Muscle of leg (tissue), 11 donors: ENCODE results near the gene ZP1. TPM values are rescaled to one million over a fixed set of nuclear protein-coding genes. Genes with fewer than 3 reads are reported as not detected.

Experiments used
- DNase-seq: peaks from one replicate; pipeline ENCODE4 v3.0.0; 2013
- H3K27ac ChIP-seq: one replicate; pipeline ENCODE4 v1.5.1; 2013; ENCODE audit warnings: mild to moderate bottlenecking, low read length, control low read depth
- H3K27me3 ChIP-seq: one replicate; pipeline ENCODE4 v1.6.1; 2013; ENCODE audit warnings: low read length; ENCODE audit not compliant: control insufficient read depth, insufficient read depth
- H3K36me3 ChIP-seq: one replicate; pipeline ENCODE4 v1.6.1; 2013; ENCODE audit warnings: low read length; ENCODE audit not compliant: control insufficient read depth, insufficient read depth
- H3K4me1 ChIP-seq: one replicate; pipeline ENCODE4 v1.6.1; 2013; ENCODE audit warnings: low read length; ENCODE audit not compliant: control insufficient read depth, insufficient read depth
- H3K4me3 ChIP-seq: one replicate; pipeline ENCODE4 v1.5.1; 2013; ENCODE audit warnings: low read length, control low read depth
- H3K9me3 ChIP-seq: replicated peaks from 2 replicates; pipeline ENCODE4 v1.6.1; 2013; ENCODE audit warnings: low read depth, low read length; ENCODE audit not compliant: control insufficient read depth
- WGBS: methylation state at CpG from one replicate; pipeline ENCODE4 v1.1.5; 2013; ENCODE audit warnings: missing lambda C conversion rate; ENCODE audit not compliant: insufficient coverage; 5-methylcytosine and 5-hydroxymethylcytosine counted together
- polyA plus RNA-seq, 8 donors: library from polyadenylated mRNA; unstranded; fragments of 120-200 nt; gene quantifications; one replicate each; pipeline versions ENCODE4 v1.2.1 to v1.2.3, GENCODE V29; 2013; ENCODE audit warnings: inconsistent platforms in 1 of 8, low replicate concordance in 1 of 8; ENCODE audit not compliant: insufficient read length in 8 of 8, insufficient read depth in 1 of 8
- total RNA-seq: library from RNA; stranded (reverse); fragments of 120-200 nt; gene quantifications from one replicate; pipeline ENCODE4 v1.2.4, GENCODE V29; 2013

The ZP1 gene
- total and polyA plus RNA-seq, 9 donors = 0.07 to 0.13 TPM; not detected in 7

- 83% methylated on average over 1 of the region's 4 CpGs for whole genome bisulfite sequencing
- Histone ChIP-seq H3K27me3 (no peaks in the 10 kb centered on the region), H3K27ac (no peak overlapping the region), H3K9me3 (no peaks in the 10 kb centered on the region), H3K36me3 (peaks cover 42% of the 10 kb centered on the region), H3K4me1 (peaks cover 44% of the 10 kb centered on the region), H3K4me3 (no peak overlapping the region)
- no peak for DNase-seq
These were observed 51.1 kb downstream of the ZP1 start for GRCh38 chr11:60918251-60918938.

DNA sequence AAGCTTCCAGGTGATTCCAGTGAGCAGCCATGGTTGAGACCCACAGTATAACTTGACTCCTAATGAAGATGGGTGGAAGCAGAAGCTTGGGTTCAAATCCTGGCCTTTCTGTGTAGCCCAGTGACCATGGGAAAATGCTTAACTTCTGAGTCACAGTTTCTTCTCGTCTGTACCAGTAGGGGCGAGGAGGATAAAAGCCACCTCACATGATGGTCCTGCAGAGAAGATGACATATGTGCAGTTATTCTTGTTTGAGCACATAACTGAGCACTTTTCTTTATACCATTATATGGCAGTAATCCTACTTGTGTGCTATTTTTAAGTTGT is 51.6 kb downstream of the ZP1 start:
- no CpG with 5 or more reads among the region's 2 CpGs for WGBS
- Histone ChIP-seq H3K36me3 (peaks cover 42% of the 10 kb centered on the region), H3K27ac (no peak overlapping the region), H3K9me3 (no peaks in the 10 kb centered on the region), H3K4me1 (peaks cover 45% of the 10 kb centered on the region), H3K4me3 (no peak overlapping the region), H3K27me3 (no peaks in the 10 kb centered on the region)
- no peak for DNase-seq

GRCh38 chr11:60919320-60919719 is 52.0 kb downstream of the ZP1 start:
- Histone ChIP-seq H3K27me3 (no peaks in the 10 kb centered on the region), H3K36me3 (peaks cover 42% of the 10 kb centered on the region), H3K4me3 (no peak overlapping the region), H3K9me3 (no peaks in the 10 kb centered on the region), H3K27ac (no peak overlapping the region), H3K4me1 (peaks cover 47% of the 10 kb centered on the region)
- DNase-seq = no peak
- WGBS = no CpG with 5 or more reads among the region's 1 CpG

DNA sequence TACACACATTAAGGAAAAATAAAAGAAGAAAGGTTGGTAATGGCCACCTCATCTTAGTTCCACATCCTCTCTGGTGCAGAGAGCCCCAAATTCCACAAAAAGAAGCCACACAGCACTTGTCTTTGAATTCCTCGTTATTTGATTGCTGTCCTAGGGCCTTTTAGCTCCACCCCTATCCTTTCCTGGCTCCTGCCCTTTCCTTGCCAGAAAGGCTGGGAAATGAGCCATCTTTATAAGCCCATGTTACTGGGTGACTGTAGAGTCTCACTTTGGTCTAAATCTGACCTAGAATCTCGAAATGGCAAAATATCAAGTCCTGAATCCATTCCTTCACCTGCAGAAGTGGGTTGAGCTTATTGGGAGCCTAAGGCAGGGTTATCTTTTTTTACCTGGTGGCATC is 52.6 kb downstream of the ZP1 start:
- H3K9me3 ChIP-seq = no peaks in the 10 kb centered on the region
- no peak for DNase-seq
- no peak overlapping the region for H3K4me3 ChIP-seq
- H3K27ac ChIP-seq = no peak overlapping the region
- H3K4me1 ChIP-seq = peaks cover 48% of the 10 kb centered on the region
- peaks cover 2% of the 10 kb centered on the region for H3K27me3 ChIP-seq
- H3K36me3 ChIP-seq = peaks cover 42% of the 10 kb centered on the region
- 80% methylated on average over 1 of the region's 2 CpGs for WGBS

DNA sequence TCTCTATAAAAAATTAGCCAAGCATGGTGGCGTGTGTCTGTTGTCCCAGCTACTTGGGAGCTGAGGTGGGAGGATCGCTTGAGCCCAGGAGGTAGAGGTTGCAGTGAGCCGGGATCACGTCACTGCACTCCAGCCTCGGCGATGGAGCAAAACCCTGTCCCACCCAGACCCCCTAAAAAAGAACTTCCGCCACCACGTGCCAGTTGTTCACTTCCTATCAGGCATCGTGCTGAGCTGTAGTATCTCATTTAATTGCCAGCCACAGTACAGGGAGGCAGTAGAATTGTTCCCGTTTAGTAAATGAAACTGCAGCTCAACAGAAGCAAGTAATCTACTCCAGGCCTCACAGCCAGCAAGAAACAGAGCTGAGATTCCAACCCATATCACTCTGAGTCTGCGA is 53.9 kb downstream of the ZP1 start:
- 68% methylated on average over 2 of the region's 11 CpGs for WGBS
- DNase-seq = no peak
- H3K4me1 ChIP-seq = peaks cover 47% of the 10 kb centered on the region
- H3K27ac ChIP-seq = no peak overlapping the region
- no peak overlapping the region for H3K4me3 ChIP-seq
- peaks cover 7% of the 10 kb centered on the region for H3K27me3 ChIP-seq
- H3K36me3 ChIP-seq = peaks cover 42% of the 10 kb centered on the region
- no peaks in the 10 kb centered on the region for H3K9me3 ChIP-seq

- Histone ChIP-seq H3K4me1 (peaks cover 42% of the 10 kb centered on the region), H3K9me3 (no peaks in the 10 kb centered on the region), H3K4me3 (no peak overlapping the region), H3K36me3 (peaks cover 45% of the 10 kb centered on the region), H3K27ac (no peak overlapping the region), H3K27me3 (peaks cover 7% of the 10 kb centered on the region)
- DNase-seq = no peak
- 53% methylated on average over 22 of the region's 23 CpGs for WGBS
These were observed 54.5 kb downstream of the ZP1 start for GRCh38 chr11:60921777-60922335.

GRCh38 chr11:60922906-60923305 is 55.6 kb downstream of the ZP1 start:
- peaks cover 55% of the 10 kb centered on the region for H3K36me3 ChIP-seq
- DNase-seq = no peak
- H3K27ac ChIP-seq = no peak overlapping the region
- H3K27me3 ChIP-seq = peaks cover 7% of the 10 kb centered on the region
- no peak overlapping the region for H3K4me3 ChIP-seq
- 77% methylated on average over 4 of the region's 6 CpGs for WGBS
- H3K4me1 ChIP-seq = peaks cover 37% of the 10 kb centered on the region
- H3K9me3 ChIP-seq = no peaks in the 10 kb centered on the region

DNA sequence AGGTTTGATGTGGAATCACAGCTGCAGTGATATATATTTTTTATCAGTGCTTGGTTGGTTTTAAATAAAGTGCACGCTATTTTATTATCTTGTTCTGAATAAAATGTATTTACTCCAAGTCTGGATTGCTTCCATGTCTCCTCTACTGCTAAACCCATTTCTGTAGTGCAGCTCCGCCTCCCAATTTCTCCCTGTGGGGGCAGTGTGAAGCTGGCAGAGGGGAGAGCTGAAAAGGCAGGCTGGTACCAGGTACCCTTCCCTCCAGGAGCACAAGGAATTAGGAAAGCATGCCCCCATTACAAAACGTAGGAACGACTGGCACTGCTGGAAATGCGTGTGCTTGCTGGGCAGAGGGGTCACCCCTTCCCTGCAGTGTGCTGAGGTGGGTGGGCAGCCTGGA is 56.0 kb downstream of the ZP1 start:
- H3K27me3 ChIP-seq = peaks cover 7% of the 10 kb centered on the region
- no peaks in the 10 kb centered on the region for H3K9me3 ChIP-seq
- H3K36me3 ChIP-seq = peaks cover 56% of the 10 kb centered on the region
- H3K4me1 ChIP-seq = peaks cover 37% of the 10 kb centered on the region
- peak; percentile 29 for DNase-seq
- WGBS = 80% methylated on average over 1 of the region's 5 CpGs
- H3K4me3 ChIP-seq = no peak overlapping the region
- no peak overlapping the region for H3K27ac ChIP-seq

DNA sequence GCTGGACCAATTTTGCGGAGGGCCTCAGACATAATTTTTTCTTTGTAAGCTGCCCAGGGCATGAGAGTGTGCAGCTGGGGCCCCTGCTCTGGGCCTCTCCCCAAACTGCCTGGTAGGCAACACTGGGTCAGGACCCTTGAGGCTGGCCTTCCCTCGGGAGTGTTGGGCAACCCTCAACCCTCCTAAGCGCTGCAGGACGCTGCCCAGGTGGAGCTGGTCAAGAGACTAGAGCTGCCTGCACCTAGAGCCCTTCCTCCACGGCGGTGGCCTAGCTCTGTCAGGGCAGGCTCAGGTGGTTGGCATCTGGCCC is 56.4 kb downstream of the ZP1 start:
- Histone ChIP-seq H3K9me3 (no peaks in the 10 kb centered on the region), H3K4me3 (peak overlapping the region; percentile 73), H3K36me3 (peaks cover 59% of the 10 kb centered on the region), H3K4me1 (peaks cover 35% of the 10 kb centered on the region), H3K27ac (no peak overlapping the region), H3K27me3 (peaks cover 7% of the 10 kb centered on the region)
- 52% methylated on average over 3 of the region's 6 CpGs for WGBS
- no peak for DNase-seq

DNA sequence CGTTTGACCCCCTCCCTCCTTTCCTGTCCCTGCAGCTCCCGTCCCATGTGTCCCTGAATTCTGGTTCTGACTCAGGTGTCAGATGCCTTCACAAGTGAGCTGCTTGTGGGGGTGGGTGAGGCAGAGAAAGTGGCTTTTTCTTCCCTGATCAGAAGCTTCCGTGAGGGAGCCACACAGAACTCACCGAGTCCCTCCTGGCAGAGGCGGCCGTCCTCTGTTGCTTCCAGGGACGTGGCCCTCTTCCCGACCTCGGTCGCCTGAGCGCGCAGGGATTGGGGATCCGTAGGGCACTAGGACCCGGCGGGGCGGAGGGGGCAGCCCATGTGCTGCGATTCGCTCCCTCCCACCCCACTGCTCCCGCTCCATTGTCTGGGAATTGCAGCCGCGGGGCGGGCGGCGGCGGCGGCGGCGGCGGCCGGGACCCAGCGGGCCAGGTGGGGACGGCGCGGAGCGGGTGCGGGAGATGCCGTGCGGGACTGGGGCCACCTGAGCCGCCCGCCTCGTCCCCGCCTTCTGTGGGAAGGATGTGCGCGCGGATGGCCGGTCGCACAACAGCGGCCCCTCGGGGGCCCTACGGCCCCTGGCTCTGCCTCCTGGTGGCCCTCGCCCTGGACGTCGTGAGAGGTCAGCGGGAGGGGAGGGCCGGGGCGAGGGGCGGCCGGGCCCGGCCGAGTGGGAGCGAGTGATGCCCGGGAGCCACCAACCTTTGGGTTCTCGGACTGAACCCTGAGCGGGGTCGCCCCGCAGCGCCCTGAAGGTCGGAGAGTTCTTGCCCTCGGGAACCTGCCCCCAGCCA is 57.0 kb downstream of the ZP1 start, which contains the start of gene TMEM132A:
Gene TMEM132A (plus strand): TSS at position 351 of the 796 bp plus-strand sequence. CDS start 174 bp downstream, at position 525.
- H3K4me1 ChIP-seq = peaks cover 31% of the 10 kb centered on the region
- H3K27me3 ChIP-seq = peaks cover 7% of the 10 kb centered on the region
- peaks cover 64% of the 10 kb centered on the region for H3K36me3 ChIP-seq
- peak; percentile 90 for DNase-seq
- WGBS = under 1% methylated on average over 53 of the region's 69 CpGs
- H3K4me3 ChIP-seq = peak within 1 kb of the TSS; percentile 73
- no peaks in the 10 kb centered on the region for H3K9me3 ChIP-seq
- no peak within 1 kb of the TSS for H3K27ac ChIP-seq
